NK-92 (cell line): Measurements from ENCODE around the gene MRPL45.

Experiments used
- DNase-seq: peaks from one replicate; lab custom pipeline; 2025; ENCODE audit not compliant: unreplicated experiment; lab: John Stamatoyannopoulos, UW

The MRPL45 gene

GRCh38 chr17:38324772-38325171 is 27.8 kb downstream of the MRPL45 start:
- DNase-seq: no peak

- DNase-seq: no peak
Measured at GRCh38 chr17:38325221-38325851, 28.4 kb downstream of the MRPL45 start.

GRCh38 chr17:38326996-38327792 is 30.2 kb downstream of the MRPL45 start:
- no peak for DNase-seq

GRCh38 chr17:38327936-38328335 is 31.0 kb downstream of the MRPL45 start:
- DNase-seq: no peak

GRCh38 chr17:38328620-38329019 is 31.7 kb downstream of the MRPL45 start:
- no peak for DNase-seq

- no peak for DNase-seq
Measured at GRCh38 chr17:38329284-38329683, 32.3 kb downstream of the MRPL45 start.

GRCh38 chr17:38329808-38330730 is 33.1 kb downstream of the MRPL45 start:
- no peak for DNase-seq

GRCh38 chr17:38330941-38331411 is 34.0 kb downstream of the MRPL45 start:
- DNase-seq: no peak

GRCh38 chr17:38332735-38333134 is 35.8 kb downstream of the MRPL45 start:
- DNase-seq: no peak

- no peak for DNase-seq
Measured at GRCh38 chr17:38333635-38334295, 36.8 kb downstream of the MRPL45 start.

GRCh38 chr17:38334480-38335364 is 37.8 kb downstream of the MRPL45 start:
- DNase-seq: no peak

GRCh38 chr17:38336838-38337237 is 39.9 kb downstream of the MRPL45 start:
- no peak for DNase-seq

- DNase-seq: no peak
Measured at GRCh38 chr17:38338053-38338452, 41.1 kb downstream of the MRPL45 start.

- DNase-seq: no peak
Measured at GRCh38 chr17:38338535-38338934, 41.6 kb downstream of the MRPL45 start.

GRCh38 chr17:38339891-38340290 is 42.9 kb downstream of the MRPL45 start:
- DNase-seq: no peak

GRCh38 chr17:38341035-38341721 is 44.2 kb downstream of the MRPL45 start:
- DNase-seq: no peak

GRCh38 chr17:38342886-38343607 is 46.1 kb downstream of the MRPL45 start:
- no peak for DNase-seq

- no peak for DNase-seq
Measured at GRCh38 chr17:38343608-38344419, 46.8 kb downstream of the MRPL45 start, which contains the start of gene GPR179. GPR179 (minus strand) TSS chr17:38343956; CDS start chr17:38343789, 167 bp downstream.
